Measurements from ENCODE around the gene CCL25. TPM values are rescaled to one million over a fixed set of nuclear protein-coding genes. Genes with fewer than 3 reads are reported as not detected.

CCL25 gene
- total and polyA plus RNA-seq, 2 of the 4 experiments (the other 2 are of a cell fraction) = not detected

GRCh38 chr19:8021374-8021773 lies 31.2 kb upstream of the CCL25 start:
- TF ChIP-seq CHD1 (IDR thresholded peaks at IDR 0.05; ENCODE audit: low read depth, low read length) = no peak
- no peak for TF ChIP-seq FOS (IDR thresholded peaks at IDR 0.05; ENCODE audit: low read depth, low read length)
- ChIA-PET CTCF (no interaction called here), POLR2A (ENCODE audit: unreplicated experiment) (no interaction called here)
- H3K27me3 ChIP-seq (ENCODE audit: control insufficient read depth, insufficient read depth, low read length) = no peaks in the 10 kb centered on the region
- dilution Hi-C loops (cut with HindIII; ENCODE audit: low sequenced_read_pairs, unreplicated experiment) (no loop called here), in situ Hi-C loops (cut with MboI; ENCODE audit: low sequenced_read_pairs) (no loop called here), intact Hi-C loops (cut with micrococcal nuclease) (no loop called here)
- H3K4ac ChIP-seq (ENCODE audit: low read depth, low read length) = no peak overlapping the region
- H3K14ac ChIP-seq (replicated peaks; ENCODE audit: low read depth, low read length) = no peak overlapping the region
- H3K79me1 ChIP-seq (ENCODE audit: low read depth in 1 of 2, low read length in 2 of 2) = no peaks in the 10 kb centered on the region
- no peaks in the 10 kb centered on the region for H3K4me1 ChIP-seq (ENCODE audit: control insufficient read depth, insufficient read depth, low read length)
- no peak overlapping the region for H3K4me3 ChIP-seq (ENCODE audit: insufficient read depth, low read depth, low read length)
- H3K9me1 ChIP-seq (ENCODE audit: insufficient read depth, low read length) = no peaks in the 10 kb centered on the region
- no peak overlapping the region for H3K23ac ChIP-seq (ENCODE audit: low read depth, low read length)
- H2AK5ac ChIP-seq (ENCODE audit: low read depth, low read length) = no peak overlapping the region
- ATAC-seq (ENCODE audit: low read depth) (no peak), DNase-seq (no peak)
- no peak overlapping the region for H4K5ac ChIP-seq (ENCODE audit: low read depth, low read length)
- H3K4me2 ChIP-seq (ENCODE audit: low read depth, low read length) = no peak overlapping the region
- no peak overlapping the region for H3K27ac ChIP-seq (ENCODE audit: insufficient read depth, low read length)
- no peak overlapping the region for H2BK120ac ChIP-seq (ENCODE audit: low read depth, low read length)
- no peak overlapping the region for H2BK5ac ChIP-seq (ENCODE audit: low read depth, low read length, poor library complexity, severe bottlenecking)
- H4K20me1 ChIP-seq (ENCODE audit: insufficient read depth, low read length) = no peaks in the 10 kb centered on the region; the same call in 1 of the 2 replicates
- no peak overlapping the region for H2BK15ac ChIP-seq (ENCODE audit: low read depth, low read length)
- H3K9me3 ChIP-seq (ENCODE audit: control insufficient read depth, insufficient read depth, low read length) = no peaks in the 10 kb centered on the region
- no peak overlapping the region for H2AK9ac ChIP-seq (replicated peaks; ENCODE audit: low read depth, low read length, poor library complexity)
- no peak overlapping the region for H2AFZ ChIP-seq (replicated peaks; ENCODE audit: low read length, poor library complexity)
- H4K91ac ChIP-seq (ENCODE audit: insufficient read depth, low read depth, low read length) = no peak overlapping the region
- H3K9ac ChIP-seq (ENCODE audit: low read depth, low read length) = no peak overlapping the region
- no peak overlapping the region for H2BK20ac ChIP-seq (ENCODE audit: low read depth, low read length)
- H4K8ac ChIP-seq (ENCODE audit: low read depth in 2 of 2, low read length in 2 of 2) = no peak overlapping the region
- H3K18ac ChIP-seq (ENCODE audit: low read depth, low read length) = no peak overlapping the region
- BruUV-seq (replicated peaks) = no TSS peak
- WGBS, 2 experiments (ENCODE audit: extremely low coverage in 2 of 2, insufficient read length in 1 of 2) = 100% methylated on average over 1 of the region's 8 CpGs; no CpG with 5 or more reads in 1 of the 2 experiments
- peaks cover 2% of the 10 kb centered on the region; the same call in 1 of the 2 replicates for H3K36me3 ChIP-seq (ENCODE audit: control insufficient read depth, insufficient read depth, low read length)
- H3K56ac ChIP-seq (ENCODE audit: extremely low read depth, insufficient read depth, low read length) = no peak overlapping the region
